OCI-LY1 (cell line): ENCODE measurements around the gene CRACDL.

Source experiments
- CTCF ChIP-seq: fragments of 200-600 bp; sonication (generic), shearing (Covaris generic); IDR thresholded peaks from 2 replicates; pipeline ENCODE4 v1.5.1; 2017; ENCODE audit warnings: mild to moderate bottlenecking, antibody characterized with exemption, low read length, moderate library complexity, mixed read lengths
- EZH2 ChIP-seq: fragments of 200-600 bp; sonication (generic), shearing (Covaris generic); IDR thresholded peaks from 2 replicates; pipeline ENCODE4 v1.8.0; 2017; ENCODE audit warnings: borderline replicate concordance, mixed run types, mild to moderate bottlenecking, antibody characterized with exemption, low read length, moderate library complexity, mixed read lengths

GRCh38 chr2:98907385-98907784, 28.6 kb downstream of the CRACDL start:
- TF ChIP-seq CTCF (no peak), EZH2 (no peak)
